Adrenal gland (tissue), 12 donors: ENCODE measurements around the gene SLC4A5. TPM values are rescaled to one million over a fixed set of nuclear protein-coding genes. Genes with fewer than 3 reads are reported as not detected.

Experiments
- DNase-seq, 7 donors: peaks; one replicate each; pipeline ENCODE4 v3.0.0-alpha.2; 2019 to 2020
- H3K27ac ChIP-seq, 5 donors: fragments of 200-600 bp; sonication (generic) in 4 of 5; 1 replicate in 3 of 5; 2 replicates in 2 of 5; pipeline versions ENCODE4 v1.5.1 to v1.8.0; 2016 to 2020; ENCODE audit warnings: mild to moderate bottlenecking in 1 of 5
- H3K27me3 ChIP-seq: fragments of 200-600 bp; 2 replicates; pipeline ENCODE4 v1.8.0; 2021
- H3K36me3 ChIP-seq, 2 donors: fragments of 200-600 bp; replicated peaks in 1 of 2; 1 replicate in 1 of 2; 2 replicates in 1 of 2; pipeline versions ENCODE4 v1.5.1 to v1.8.0; 2018 to 2022
- H3K4me1 ChIP-seq, 2 donors: fragments of 200-600 bp; replicated peaks in 1 of 2; 1 replicate in 1 of 2; 2 replicates in 1 of 2; pipeline versions ENCODE4 v1.5.1 to v1.8.0; 2018 to 2021
- H3K4me3 ChIP-seq, 4 donors: fragments of 200-600 bp; sonication (generic) in 3 of 4; one replicate each; pipeline ENCODE4 v1.5.1; 2016 to 2018
- H3K9me3 ChIP-seq, 3 donors: fragments of 200-600 bp; sonication (generic) in 1 of 3; replicated peaks in 1 of 3; 1 replicate in 2 of 3; 2 replicates in 1 of 3; pipeline versions ENCODE4 v1.5.1 to v1.8.0; 2016 to 2021
- POLR2A ChIP-seq, 2 donors: fragments of 450-650 bp; IDR thresholded peaks; one replicate each; pipeline ENCODE4 v1.6.1; 2017; ENCODE audit warnings: antibody characterized with exemption in 2 of 2, mild to moderate bottlenecking in 2 of 2, moderate library complexity in 1 of 2
- WGBS, 4 donors: extraction: QIAGEN DNeasy Blood & Tissue Kit in 2 of 4; methylation state at CpG; one replicate each; pipeline versions ENCODE4 v1.1.5 to v1.1.7; 2013 to 2017; 5-methylcytosine and 5-hydroxymethylcytosine counted together
- intact Hi-C, 2 donors: fragments of 100-400 bp; cut with DNase I; formaldehyde crosslinking; loops; one replicate each; pipeline versions ENCODE4 v1.14.1 to v1.15.0; 2022 to 2023
- polyA plus RNA-seq, 3 donors: library from polyadenylated mRNA; stranded (reverse); fragments of 200-250 nt in 2 of 3; fragments of 350-450 nt in 1 of 3; fragmentation: Illumina TruSeq in 1 of 3; extraction: RNeasy Lipid Tissue Mini Kit (QIAGEN cat#74804) in 1 of 3; gene quantifications; one replicate each; pipeline ENCODE4 v1.2.3, GENCODE V29; 2013 to 2014
- total RNA-seq, 9 donors: library from RNA; depleted of rRNA in 4 of 9; stranded (reverse); fragments of >200 nt in 4 of 9; fragments of 120-200 nt in 1 of 9; fragmentation: NEBNext Ultra II Directional in 1 of 9; extraction: Animal tissue kit (Norgen Biotek cat#: 25700) in 1 of 9; gene quantifications; one replicate each; pipeline versions ENCODE4 v1.1.0 to v1.2.4, GENCODE V29; 2013 to 2023
- TF ChIP-seq, protein P1 (sequence below), 6 experiments: fragments of 450-650 bp in 4 of 6; fragments of 200-600 bp in 2 of 6; sonication (generic) in 1 of 6; IDR thresholded peaks; 1 replicate in 5 of 6; 2 replicates in 1 of 6; pipeline versions ENCODE4 v1.5.1 to v1.8.0; 2016 to 2021; ENCODE audit warnings: antibody characterized with exemption in 6 of 6, mild to moderate bottlenecking in 2 of 6, moderate library complexity in 1 of 6
- donor health status: healthy with polysubstance abuse.
- donor health status: Bipolar disorder and iron deficiency.
- donor health status: DM: yes; HTN: yes; CAD: no.
- donor health status: DM: no; HTN: no; CAD: no.
- donor health status: DM: no; HTN: no; CAD: no.
- donor health status: DM: yes; HTN: yes; CAD: no.

The SLC4A5 gene
- total and polyA plus RNA-seq, 12 donors: 0.14 to 2.7 (median 0.74) TPM; not detected in 1

DNA sequence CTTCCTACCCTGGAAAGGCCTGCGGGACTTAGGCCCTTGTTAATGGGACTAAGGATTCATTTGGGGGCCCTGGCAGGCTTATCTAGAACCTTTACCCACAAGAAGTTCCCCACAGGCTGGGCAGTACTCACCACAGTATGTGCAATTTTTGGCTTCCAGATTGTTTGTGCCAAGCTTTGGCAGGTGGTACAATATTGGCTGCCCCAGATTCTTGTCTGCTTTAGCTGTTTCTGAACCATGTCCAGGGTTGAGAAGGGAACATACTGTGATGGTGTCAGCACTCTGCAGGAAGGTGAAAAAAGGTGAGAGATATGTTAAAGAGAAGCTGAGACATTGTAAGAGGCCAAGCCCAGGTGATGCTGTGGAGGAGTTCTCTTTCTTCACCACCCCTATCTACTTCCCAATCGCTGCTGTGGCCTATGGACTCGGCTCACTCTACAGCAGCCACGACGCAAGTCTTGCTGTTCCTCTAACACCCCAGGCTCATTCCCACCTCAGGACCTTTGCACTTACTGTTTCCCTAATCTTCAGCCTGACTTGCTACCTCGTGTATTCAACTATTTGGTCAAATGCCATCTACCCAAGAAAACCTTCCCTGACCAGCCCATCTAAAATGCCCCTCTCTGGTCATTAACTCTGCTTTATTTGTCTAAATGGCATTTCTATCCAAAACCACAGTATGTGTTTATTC lies 9.2 kb downstream of the SLC4A5 start:
- H3K4me3 ChIP-seq: no peak overlapping the region
- no peaks in the 10 kb centered on the region for H3K9me3 ChIP-seq
- no peaks in the 10 kb centered on the region for H3K27me3 ChIP-seq
- H3K4me1 ChIP-seq: no peaks in the 10 kb centered on the region
- no peak for DNase-seq
- no peak for TF ChIP-seq POLR2A (IDR thresholded peaks at IDR 0.05)
- TF ChIP-seq, protein P1, sequence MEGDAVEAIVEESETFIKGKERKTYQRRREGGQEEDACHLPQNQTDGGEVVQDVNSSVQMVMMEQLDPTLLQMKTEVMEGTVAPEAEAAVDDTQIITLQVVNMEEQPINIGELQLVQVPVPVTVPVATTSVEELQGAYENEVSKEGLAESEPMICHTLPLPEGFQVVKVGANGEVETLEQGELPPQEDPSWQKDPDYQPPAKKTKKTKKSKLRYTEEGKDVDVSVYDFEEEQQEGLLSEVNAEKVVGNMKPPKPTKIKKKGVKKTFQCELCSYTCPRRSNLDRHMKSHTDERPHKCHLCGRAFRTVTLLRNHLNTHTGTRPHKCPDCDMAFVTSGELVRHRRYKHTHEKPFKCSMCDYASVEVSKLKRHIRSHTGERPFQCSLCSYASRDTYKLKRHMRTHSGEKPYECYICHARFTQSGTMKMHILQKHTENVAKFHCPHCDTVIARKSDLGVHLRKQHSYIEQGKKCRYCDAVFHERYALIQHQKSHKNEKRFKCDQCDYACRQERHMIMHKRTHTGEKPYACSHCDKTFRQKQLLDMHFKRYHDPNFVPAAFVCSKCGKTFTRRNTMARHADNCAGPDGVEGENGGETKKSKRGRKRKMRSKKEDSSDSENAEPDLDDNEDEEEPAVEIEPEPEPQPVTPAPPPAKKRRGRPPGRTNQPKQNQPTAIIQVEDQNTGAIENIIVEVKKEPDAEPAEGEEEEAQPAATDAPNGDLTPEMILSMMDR (IDR thresholded peaks at IDR 0.05): no peak
- WGBS, 4 donors: 85 to 91% (median 87%) methylated on average over 5 to 6 of the region's 6 CpGs
- intact Hi-C loops: loop anchor here (5.0 to 10.0 kb wide), 2 partner anchors 61 to 77 kb away; no protein-coding TSS in a partner anchor
- H3K36me3 ChIP-seq: no peaks in the 10 kb centered on the region
- H3K27ac ChIP-seq: no peak overlapping the region

DNA sequence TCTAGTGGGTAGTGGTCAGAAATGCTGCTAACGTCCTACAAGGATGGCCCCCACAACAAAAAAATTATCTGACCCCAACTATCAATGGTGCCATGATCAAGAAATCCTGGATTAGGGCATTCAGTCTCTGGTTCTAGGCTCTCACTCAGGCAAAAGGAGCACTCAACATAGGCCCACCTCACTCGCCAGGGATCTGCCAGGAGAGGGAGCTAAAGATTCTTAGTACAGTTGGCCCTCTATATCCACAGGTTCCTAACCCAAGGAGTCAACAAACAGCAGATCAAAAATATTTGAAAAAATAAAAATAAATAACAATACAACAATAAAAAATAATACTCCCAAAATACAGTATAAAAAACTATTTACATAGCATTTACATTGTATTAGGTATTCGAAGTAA lies 10.0 kb downstream of the SLC4A5 start:
- no peaks in the 10 kb centered on the region for H3K4me1 ChIP-seq
- intact Hi-C loops: loop anchor here (5.0 to 10.0 kb wide), 2 partner anchors 62 to 76 kb away; no protein-coding TSS in a partner anchor
- no peaks in the 10 kb centered on the region for H3K9me3 ChIP-seq
- no peaks in the 10 kb centered on the region for H3K27me3 ChIP-seq
- 55 to 76% (median 65%) methylated on average over 2 to 3 of the region's 3 CpGs for WGBS, 4 donors
- no peak overlapping the region for H3K4me3 ChIP-seq
- peak in 5 of 7 donors; percentile 25 to 53 (median 40) for DNase-seq
- no peak overlapping the region for H3K27ac ChIP-seq
- no peaks in the 10 kb centered on the region for H3K36me3 ChIP-seq
- TF ChIP-seq, protein P1 (IDR thresholded peaks at IDR 0.05): peak in 4 of 6 experiments; percentile 21 to 52 (median 32)
- TF ChIP-seq POLR2A (IDR thresholded peaks at IDR 0.05): no peak

DNA sequence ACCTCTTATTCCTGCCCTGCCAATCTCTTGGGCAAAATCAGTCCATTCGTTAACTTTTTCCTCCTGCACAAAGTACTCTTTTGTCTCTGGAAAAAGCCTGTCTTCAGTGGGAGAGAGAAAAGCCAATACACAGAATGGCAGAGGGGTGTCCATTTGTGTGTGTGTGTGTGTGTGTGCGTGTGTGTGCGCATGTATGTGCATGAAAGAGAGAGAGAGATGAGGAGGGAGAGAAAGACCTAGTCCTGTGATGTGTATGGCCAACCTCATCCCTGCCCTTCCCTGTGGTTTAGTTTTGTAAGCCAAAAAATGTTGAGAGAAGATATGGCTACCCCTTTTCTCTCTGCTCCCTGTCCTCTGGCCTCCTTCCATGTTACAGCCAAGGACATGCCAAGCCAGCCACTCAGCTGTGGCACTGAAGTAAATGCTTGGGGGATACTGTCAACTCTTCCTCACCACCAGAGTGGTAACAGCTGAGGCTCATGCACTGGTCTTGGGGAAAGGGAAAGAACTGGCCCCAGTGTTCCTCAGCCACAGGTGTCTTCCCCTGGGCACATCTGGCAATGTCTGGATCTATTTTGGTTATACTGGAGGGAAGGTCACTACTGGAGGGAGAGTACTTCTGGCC lies 10.6 kb downstream of the SLC4A5 start:
- H3K27ac ChIP-seq: no peak overlapping the region
- no peaks in the 10 kb centered on the region for H3K4me1 ChIP-seq
- intact Hi-C loops: loop anchor here (5.0 to 10.0 kb wide), 2 partner anchors 62 to 75 kb away; no protein-coding TSS in a partner anchor
- DNase-seq: no peak
- no peak overlapping the region for H3K4me3 ChIP-seq
- TF ChIP-seq, protein P1 (IDR thresholded peaks at IDR 0.05): no peak
- TF ChIP-seq POLR2A (IDR thresholded peaks at IDR 0.05): no peak
- no peaks in the 10 kb centered on the region for H3K36me3 ChIP-seq
- 78 to 91% (median 85%) methylated on average over 3 of the region's 3 CpGs for WGBS, 4 donors
- no peaks in the 10 kb centered on the region for H3K9me3 ChIP-seq
- H3K27me3 ChIP-seq: no peaks in the 10 kb centered on the region

DNA sequence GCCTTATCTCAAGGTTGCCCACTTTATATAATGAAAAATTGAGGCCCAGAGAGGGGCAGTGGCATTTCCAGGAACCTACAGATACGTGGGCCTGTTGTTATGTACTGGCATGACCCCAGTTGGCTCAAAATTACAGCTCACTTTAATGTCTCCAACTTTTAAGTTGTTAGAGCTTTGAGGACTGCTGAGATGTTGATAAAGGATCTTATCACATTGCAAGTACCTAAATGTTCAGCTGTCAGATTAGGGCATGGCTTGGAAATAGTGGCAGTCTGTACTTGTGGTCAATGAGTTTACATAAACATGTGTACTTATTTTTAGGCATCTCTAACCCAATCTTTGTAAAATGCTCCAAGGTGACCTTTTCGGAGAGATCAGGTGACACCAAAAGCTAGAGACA lies 14.6 kb downstream of the SLC4A5 start:
- Histone ChIP-seq H3K27ac (no peak overlapping the region), H3K27me3 (no peaks in the 10 kb centered on the region), H3K4me3 (no peak overlapping the region), H3K9me3 (no peaks in the 10 kb centered on the region), H3K4me1 (no peaks in the 10 kb centered on the region), H3K36me3 (no peaks in the 10 kb centered on the region)
- no peak for DNase-seq
- no peak for TF ChIP-seq POLR2A (IDR thresholded peaks at IDR 0.05)
- TF ChIP-seq, protein P1 (IDR thresholded peaks at IDR 0.05): no peak
- intact Hi-C loops: no loop called here
- WGBS, 4 donors: 73 to 94% (median 82%) methylated on average over 2 of the region's 2 CpGs
